Measurements from ENCODE around the gene PPP4R2.
"Not testable (repeated sequence)": the region's sequence is repeated elsewhere in the genome, so short reads cannot be mapped to it uniquely, and the experiment has no call there.

Gene PPP4R2

GRCh38 chr3:72976281-72976741 is 20.3 kb upstream of the PPP4R2 start:
- DNase-seq (ENCODE audit: low read depth in 3 of 3, low spot score in 1 of 3), result no peak

- DNase-seq (ENCODE audit: low read depth in 3 of 3, low spot score in 1 of 3), result no peak
These were observed 19.4 kb upstream of the PPP4R2 start for GRCh38 chr3:72977060-72977808.

DNA sequence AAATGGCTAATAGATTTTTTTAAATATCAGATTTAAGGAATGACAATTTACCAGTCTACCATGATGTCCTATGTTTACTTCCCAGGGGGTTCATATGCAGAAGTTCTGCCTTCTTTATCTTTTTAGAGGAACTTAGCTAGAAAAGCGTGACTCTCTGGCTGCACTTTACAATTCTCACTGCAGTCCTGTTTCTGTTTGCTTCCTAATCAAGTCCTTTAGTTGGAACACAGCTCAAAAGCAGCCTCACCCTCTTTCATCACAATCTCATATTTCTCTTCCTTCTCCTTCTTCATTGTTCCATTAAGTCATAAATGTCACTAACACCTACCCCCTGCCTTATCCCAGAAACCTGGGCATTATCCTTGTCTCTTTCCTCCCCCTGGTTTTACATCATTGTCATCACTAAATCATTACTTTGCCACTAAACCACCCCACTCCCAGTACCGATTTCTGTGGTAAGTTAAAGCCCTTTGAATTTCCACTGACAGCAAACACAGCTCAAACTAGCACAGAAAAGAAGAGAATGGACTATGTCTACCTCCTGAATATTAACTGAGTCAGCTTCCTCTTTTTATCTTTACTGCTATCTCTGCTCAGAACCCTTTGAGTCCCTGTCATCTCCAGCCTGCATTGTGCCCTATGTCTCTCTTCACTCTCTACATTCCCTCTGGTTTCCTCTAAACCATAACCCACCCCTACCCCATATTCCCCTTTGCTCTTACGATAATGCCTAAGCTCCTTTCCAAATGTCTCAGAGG is 13.8 kb upstream of the PPP4R2 start:
- no peak for DNase-seq (ENCODE audit: low read depth in 3 of 3, low spot score in 1 of 3)

GRCh38 chr3:72985576-72985975 is 11.0 kb upstream of the PPP4R2 start:
- no peak for DNase-seq (ENCODE audit: low read depth in 3 of 3, low spot score in 1 of 3)

DNA sequence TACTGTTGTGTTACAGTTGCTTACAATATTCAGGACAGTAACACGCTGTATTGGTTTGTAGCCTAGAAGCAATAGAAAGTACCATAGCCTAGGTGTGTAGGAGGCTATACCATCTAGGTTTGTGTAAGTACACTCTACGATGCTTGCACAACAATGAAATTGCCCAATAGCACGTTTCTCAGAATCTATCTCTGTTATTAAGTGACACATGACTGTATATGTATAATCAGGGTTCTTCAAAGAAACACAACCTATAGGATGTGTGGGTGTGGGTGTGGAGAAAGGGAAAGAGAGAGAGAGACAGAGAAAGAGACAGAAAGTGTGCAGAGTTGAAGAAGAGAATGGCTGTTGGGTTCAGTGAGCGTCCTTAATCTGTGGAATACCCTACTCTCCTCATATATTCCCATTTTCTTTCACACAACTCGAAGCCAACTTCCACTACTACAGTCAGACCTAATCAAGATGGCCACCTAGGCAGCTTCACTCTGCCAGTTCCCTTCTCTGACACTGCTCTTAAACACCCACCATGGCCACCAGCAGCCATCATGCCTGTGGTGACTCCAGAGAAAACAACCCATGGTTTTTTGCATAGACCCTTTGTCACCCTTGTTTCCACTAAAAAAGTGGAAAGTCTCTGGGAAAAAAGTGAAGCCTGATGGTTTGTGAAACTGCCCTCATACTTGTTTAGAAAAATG is 5.8 kb upstream of the PPP4R2 start:
- no peak for DNase-seq (ENCODE audit: low read depth in 3 of 3, low spot score in 1 of 3)

DNA sequence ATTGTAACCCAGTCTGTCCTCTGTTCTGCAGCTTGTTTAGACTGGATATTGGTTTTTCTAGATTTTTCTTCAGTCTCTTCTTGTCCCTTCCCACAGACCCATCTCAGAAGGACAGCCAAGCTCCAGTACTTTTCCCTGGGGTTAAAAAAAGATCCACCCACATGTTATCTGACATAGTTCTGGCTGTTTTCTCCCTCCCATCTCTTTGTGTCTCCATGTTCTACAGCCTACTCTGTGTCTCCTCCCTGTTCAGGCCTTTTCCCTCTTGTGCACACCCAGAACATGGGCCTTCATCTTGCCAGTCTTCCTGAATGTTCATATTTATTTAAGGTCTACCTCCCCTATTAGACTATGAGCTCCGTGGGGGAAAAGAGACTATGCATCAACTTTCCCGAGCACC is 5.1 kb upstream of the PPP4R2 start:
- DNase-seq (ENCODE audit: low read depth in 3 of 3, low spot score in 1 of 3), result no peak

DNA sequence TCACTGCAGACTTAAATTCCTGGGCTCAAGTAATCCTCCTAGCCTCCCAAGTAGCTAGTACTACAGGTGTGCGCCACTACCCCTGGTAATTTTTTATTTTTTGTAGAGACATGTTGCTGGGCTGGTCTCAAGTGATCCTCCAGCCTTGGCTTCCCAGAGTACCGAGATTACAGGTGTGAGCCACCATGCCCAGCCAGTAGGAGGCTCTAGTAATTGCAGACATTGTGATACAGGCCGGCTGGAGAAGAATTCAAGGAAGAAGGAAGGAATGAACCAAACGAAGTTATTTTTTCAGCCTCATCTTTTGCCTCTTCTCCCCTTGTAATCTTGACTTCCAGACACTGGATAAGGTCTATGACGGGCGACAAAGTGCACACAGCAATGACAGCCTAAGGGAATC is 3.2 kb upstream of the PPP4R2 start:
- DNase-seq (ENCODE audit: low read depth in 3 of 3, low spot score in 1 of 3), result no peak

- DNase-seq (ENCODE audit: low read depth in 3 of 3, low spot score in 1 of 3), result no peak
These were observed 1.3 kb upstream of the PPP4R2 start for GRCh38 chr3:72995337-72995736.

DNA sequence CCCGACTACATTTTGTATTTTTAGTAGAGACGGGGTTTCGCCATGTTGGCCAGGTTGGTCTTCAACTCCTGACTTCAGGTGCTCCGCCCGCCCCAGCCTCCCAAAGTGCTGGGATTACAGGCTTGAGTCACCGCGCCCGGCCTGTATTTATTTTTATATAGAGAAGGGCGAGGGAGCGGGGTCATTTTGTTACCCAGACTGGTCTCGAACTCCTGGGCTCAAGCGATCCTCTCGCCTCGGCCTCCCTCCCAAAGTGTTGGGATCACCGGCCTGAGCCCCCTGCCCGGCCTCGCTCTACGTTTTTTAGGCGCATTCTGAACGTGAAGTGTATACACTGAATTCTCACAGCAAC is 514 bp upstream of the PPP4R2 start:
- no peak for DNase-seq (ENCODE audit: low read depth in 3 of 3, low spot score in 1 of 3)

- peak in 1 of 3 donors; percentile 4 for DNase-seq (ENCODE audit: low read depth in 3 of 3, low spot score in 1 of 3)
These were observed 880 bp downstream of the PPP4R2 start for GRCh38 chr3:72997421-72997961.

- DNase-seq (ENCODE audit: low read depth in 3 of 3, low spot score in 1 of 3), result no peak
These were observed 1.9 kb downstream of the PPP4R2 start for GRCh38 chr3:72998466-72998865.

DNA sequence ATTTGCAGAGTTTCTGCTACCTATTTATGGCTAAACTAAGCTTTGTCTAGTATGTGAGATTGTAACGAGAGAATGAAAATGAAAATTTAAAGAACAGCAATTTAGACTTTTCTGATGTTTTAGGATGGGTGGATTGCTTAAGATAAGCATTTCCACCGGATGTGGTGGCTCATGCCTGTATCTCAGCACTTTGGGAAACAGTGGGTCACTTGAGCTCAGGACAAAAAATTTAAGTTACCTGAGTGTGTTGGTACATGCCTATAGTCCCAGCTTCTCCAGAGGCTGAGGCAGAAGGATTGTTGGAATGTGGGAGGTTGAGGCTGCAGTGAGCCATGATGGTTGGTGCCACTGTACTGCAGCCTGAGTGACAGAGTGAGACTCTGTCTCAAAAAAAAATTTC is 3.3 kb downstream of the PPP4R2 start:
- no peak for DNase-seq (ENCODE audit: low read depth in 3 of 3, low spot score in 1 of 3)

DNA sequence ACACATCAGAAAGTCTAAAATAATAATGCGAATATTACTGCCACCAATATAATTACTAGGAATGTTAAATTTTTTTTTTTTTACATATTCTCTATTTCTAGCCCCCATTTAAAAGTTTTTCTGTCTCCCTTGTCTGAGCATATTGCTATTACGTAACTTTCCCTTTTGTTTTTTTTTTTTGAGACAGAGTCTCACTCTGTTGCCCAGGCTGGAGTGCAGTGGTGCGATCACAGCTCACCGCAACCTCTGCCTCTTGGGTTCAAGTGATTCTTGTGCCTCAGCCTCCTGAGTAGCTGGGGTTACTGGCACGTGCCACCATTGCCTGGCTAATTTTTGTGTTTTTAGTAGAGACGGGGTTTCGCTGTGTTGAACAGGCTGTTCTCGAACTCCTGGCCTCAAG is 6.4 kb downstream of the PPP4R2 start:
- DNase-seq (ENCODE audit: low read depth in 3 of 3, low spot score in 1 of 3), result not testable (repeated sequence)

DNA sequence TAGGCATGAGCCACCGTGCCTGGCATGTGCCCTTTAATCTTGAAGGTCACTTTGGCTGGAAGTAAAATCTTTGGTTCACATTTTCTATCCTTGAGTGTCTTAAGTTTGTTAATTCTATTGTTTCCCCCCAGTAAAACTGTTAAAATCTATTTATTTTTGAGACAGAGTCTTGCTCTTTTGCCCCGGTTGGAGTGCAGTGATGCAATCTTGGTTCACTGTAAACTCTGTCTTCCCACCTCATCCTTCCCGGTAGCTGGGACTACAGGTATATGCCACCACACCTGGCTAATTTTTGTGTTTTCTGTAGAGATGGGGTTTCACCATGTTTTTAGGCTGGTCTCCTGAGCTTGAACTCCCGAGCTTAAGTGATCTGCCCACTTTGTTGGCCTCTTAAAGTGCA is 7.7 kb downstream of the PPP4R2 start:
- DNase-seq (ENCODE audit: low read depth in 3 of 3, low spot score in 1 of 3), result no peak

GRCh38 chr3:73007992-73008712 is 11.5 kb downstream of the PPP4R2 start:
- no peak for DNase-seq (ENCODE audit: low read depth in 3 of 3, low spot score in 1 of 3)

- DNase-seq (ENCODE audit: low read depth in 3 of 3, low spot score in 1 of 3), result no peak
These were observed 12.4 kb downstream of the PPP4R2 start for GRCh38 chr3:73009008-73009407.

GRCh38 chr3:73009750-73010149 is 13.1 kb downstream of the PPP4R2 start:
- DNase-seq (ENCODE audit: low read depth in 3 of 3, low spot score in 1 of 3), result no peak

GRCh38 chr3:73010158-73010557 is 13.5 kb downstream of the PPP4R2 start:
- no peak for DNase-seq (ENCODE audit: low read depth in 3 of 3, low spot score in 1 of 3)

DNA sequence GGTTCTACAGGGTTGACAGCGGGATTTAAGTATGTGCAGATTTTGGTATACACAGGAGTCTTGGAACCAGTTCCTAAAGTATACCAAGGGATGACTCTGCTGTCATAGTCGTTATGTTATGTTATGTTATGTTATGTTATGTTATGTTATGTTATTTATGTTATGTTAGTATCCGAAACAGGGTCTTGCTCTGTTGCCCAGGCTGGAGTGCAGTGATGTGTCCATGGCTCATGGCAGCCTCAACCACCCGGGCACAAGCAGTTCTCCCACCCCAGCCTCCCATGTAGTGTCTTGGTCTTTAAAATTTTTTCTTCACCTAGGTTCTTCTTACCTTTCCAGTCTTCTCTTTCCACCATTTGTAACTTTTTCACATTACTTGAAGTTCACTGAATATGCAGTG is 21.7 kb downstream of the PPP4R2 start:
- no peak for DNase-seq (ENCODE audit: low read depth in 3 of 3, low spot score in 1 of 3)

GRCh38 chr3:73018790-73019441 is 22.3 kb downstream of the PPP4R2 start:
- no peak for DNase-seq (ENCODE audit: low read depth in 3 of 3, low spot score in 1 of 3)

All from stimulated activated CD4-positive, alpha-beta T cell treated with anti-CD3 and anti-CD28 coated beads, TNF-alpha, amount 100 ng/mL, for 1 hour (primary cell).